ENCODE data around the gene FLNB.

DNA sequence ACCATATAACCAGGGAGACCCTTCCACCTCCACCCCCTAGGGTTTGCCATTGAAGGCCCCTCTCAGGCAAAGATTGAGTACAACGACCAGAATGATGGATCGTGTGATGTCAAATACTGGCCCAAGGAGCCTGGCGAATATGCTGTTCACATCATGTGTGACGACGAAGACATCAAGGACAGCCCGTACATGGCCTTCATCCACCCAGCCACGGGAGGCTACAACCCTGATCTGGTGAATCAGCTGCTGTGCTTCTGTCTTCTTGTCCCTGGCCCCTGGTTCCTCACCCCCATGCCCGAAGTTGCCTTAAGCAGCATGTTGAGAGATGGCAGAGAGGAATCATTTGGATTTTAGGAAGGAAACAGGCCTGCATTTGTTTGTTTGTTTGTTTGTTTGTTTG is 98.4 kb downstream of the FLNB start:
- no peak for TF ChIP-seq EP300 (IDR thresholded peaks at IDR 0.05; ENCODE audit: borderline replicate concordance)
- TF ChIP-seq MAX (IDR thresholded peaks at IDR 0.05), result no peak
- TF ChIP-seq REST (IDR thresholded peaks at IDR 0.05; ENCODE audit: low read depth), result no peak
- no peak for TF ChIP-seq ZBTB7A (IDR thresholded peaks at IDR 0.05; ENCODE audit: low read depth)
- TF ChIP-seq TAF1 (IDR thresholded peaks at IDR 0.05; ENCODE audit: low read depth), result no peak

Data from Ishikawa (cell line).